SK-N-SH (cell line): ENCODE measurements around the gene KRTAP19-1. TPM values are rescaled to one million over a fixed set of nuclear protein-coding genes. Genes with fewer than 3 reads are reported as not detected.

Source experiments
- CTCF ChIA-PET: fragments of 300-600, 350-600 bp; formaldehyde crosslinking; extraction: SDS; loops from one replicate; lab custom pipeline; 2021; lab: Yijun Ruan, JAX
- POLR2A ChIA-PET: fragments of 350-600 bp; sonication (Branson Sonifier 250); formaldehyde crosslinking; extraction: SDS; loops from one replicate; lab custom pipeline; 2020; ENCODE audit warnings: antibody characterized with exemption, inconsistent platforms; lab: Yijun Ruan, JAX
- DNase-seq: peaks from one replicate; pipeline ENCODE4 v3.0.0; 2012
- H2AFZ ChIP-seq: fragments of 200-600 bp; sonication (generic); 2 replicates; pipeline ENCODE4 v1.8.1; 2016; ENCODE audit warnings: antibody characterized with exemption, mild to moderate bottlenecking, low read depth
- H3F3A ChIP-seq: fragments of 200-600 bp; sonication (generic); replicated peaks from 2 replicates; pipeline ENCODE3; 2016; ENCODE audit warnings: antibody characterized with exemption, mild to moderate bottlenecking; ENCODE audit not compliant: insufficient read depth
- H3K27ac ChIP-seq, 2 experiments: fragments of 200-500 bp in 1 of 2; fragments of 200-600 bp in 1 of 2; sonication (Bioruptor generic) in 1 of 2; sonication (generic), shearing (Covaris generic) in 1 of 2; 2 replicates each; pipeline versions ENCODE4 v1.5.1 to v1.6.1; 2014 to 2016; ENCODE audit warnings: low read depth in 2 of 2, inconsistent platforms in 1 of 2, low read length in 1 of 2, mild to moderate bottlenecking in 1 of 2, mixed read lengths in 1 of 2
- H3K27me3 ChIP-seq: fragments of 200-600 bp; sonication (generic), shearing (Covaris generic); 2 replicates; pipeline ENCODE4 v1.6.1; 2016; ENCODE audit warnings: mixed run types; ENCODE audit not compliant: insufficient read depth
- H3K36me3 ChIP-seq, 2 experiments: fragments of 200-500 bp in 1 of 2; fragments of 200-600 bp in 1 of 2; sonication (Bioruptor generic) in 1 of 2; sonication (generic) in 1 of 2; replicated peaks in 1 of 2; 2 replicates each; pipeline versions ENCODE3 to v1.5.1; 2014 to 2016; ENCODE audit warnings: low read length in 1 of 2, mild to moderate bottlenecking in 1 of 2; ENCODE audit not compliant: insufficient read depth in 2 of 2, control insufficient read depth in 1 of 2
- H3K4me1 ChIP-seq, 2 experiments: fragments of 200-500 bp in 1 of 2; fragments of 200-600 bp in 1 of 2; sonication (Bioruptor generic) in 1 of 2; sonication (generic), shearing (Covaris generic) in 1 of 2; 2 replicates each; pipeline versions ENCODE4 v1.5.1 to v1.6.1; 2014 to 2016; ENCODE audit warnings: low read depth in 1 of 2, low read length in 1 of 2, mixed run types in 1 of 2; ENCODE audit not compliant: insufficient read depth in 2 of 2, control insufficient read depth in 1 of 2
- H3K4me2 ChIP-seq: fragments of 200-600 bp; sonication (generic), shearing (Covaris generic); 2 replicates; pipeline ENCODE4 v1.6.1; 2017; ENCODE audit warnings: mixed run types
- H3K4me3 ChIP-seq, 2 experiments: fragments of 200-500 bp in 1 of 2; fragments of 200-600 bp in 1 of 2; sonication (Bioruptor generic) in 1 of 2; sonication (generic), shearing (Covaris generic) in 1 of 2; 2 replicates each; pipeline versions ENCODE4 v1.5.1 to v1.8.1; 2014 to 2016; ENCODE audit warnings: low read depth in 2 of 2, inconsistent platforms in 1 of 2, low read length in 1 of 2, mild to moderate bottlenecking in 1 of 2, mixed read lengths in 1 of 2, moderate library complexity in 1 of 2
- H3K79me2 ChIP-seq: fragments of 200-600 bp; sonication (generic); 2 replicates; pipeline ENCODE4 v1.8.1; 2017; ENCODE audit warnings: mild to moderate bottlenecking; ENCODE audit not compliant: insufficient read depth
- H3K9ac ChIP-seq: fragments of 200-600 bp; sonication (generic); 2 replicates; pipeline ENCODE4 v1.6.1; 2017; ENCODE audit warnings: mixed run types
- H3K9me2 ChIP-seq: fragments of 200-600 bp; sonication (generic); 2 replicates; pipeline ENCODE4 v1.6.1; 2017; ENCODE audit warnings: mixed run types
- H3K9me3 ChIP-seq: fragments of 200-600 bp; sonication (generic); 2 replicates; pipeline ENCODE4 v1.6.1; 2017; ENCODE audit warnings: mixed run types, mild to moderate bottlenecking, moderate library complexity
- H4K20me1 ChIP-seq: fragments of 200-600 bp; sonication (generic); 2 replicates; pipeline ENCODE4 v1.6.1; 2017; ENCODE audit warnings: mild to moderate bottlenecking, mixed run types; ENCODE audit not compliant: insufficient read depth
- ELF1 ChIP-seq: IDR thresholded peaks from 2 replicates; pipeline ENCODE4 v1.4.0; 2012
- FOXJ3 ChIP-seq: sonication (generic); formaldehyde crosslinking; IDR thresholded peaks from 2 replicates; pipeline ENCODE4 v1.5.1; 2020; ENCODE audit warnings: mild to moderate bottlenecking, missing genetic modification reagents
- GATA2 ChIP-seq: sonication (generic); formaldehyde crosslinking; IDR thresholded peaks from 2 replicates; pipeline ENCODE4 v1.5.0; 2020; ENCODE audit warnings: mild to moderate bottlenecking, missing genetic modification reagents
- JUND ChIP-seq: IDR thresholded peaks from 2 replicates; pipeline ENCODE4 v1.4.0; 2012
- MAX ChIP-seq: IDR thresholded peaks from 2 replicates; pipeline ENCODE4 v1.4.0; 2012; ENCODE audit warnings: low read depth
- NFIC ChIP-seq: IDR thresholded peaks from 2 replicates; pipeline ENCODE4 v1.4.0; 2012; ENCODE audit warnings: borderline replicate concordance
- POLR2AphosphoS5 ChIP-seq: IDR thresholded peaks from 2 replicates; pipeline ENCODE4 v1.6.1; 2012; ENCODE audit warnings: low read depth, low read length
- RCOR1 ChIP-seq: fragments of 150-350 bp; IDR thresholded peaks from 2 replicates; pipeline ENCODE4 v1.6.1; 2017; ENCODE audit warnings: antibody characterized with exemption, low read length
- RFX5 ChIP-seq: IDR thresholded peaks from 2 replicates; pipeline ENCODE4 v1.6.1; 2012; ENCODE audit warnings: mild to moderate bottlenecking, improper control_type of control experiment, low read length
- TAF1 ChIP-seq: IDR thresholded peaks from 2 replicates; pipeline ENCODE4 v1.6.1; 2012; ENCODE audit warnings: low read depth, mild to moderate bottlenecking, low read length, moderate library complexity, borderline replicate concordance
- TCF12 ChIP-seq: IDR thresholded peaks from 2 replicates; pipeline ENCODE4 v1.4.0; 2012
- USF1 ChIP-seq: IDR thresholded peaks from 2 replicates; pipeline ENCODE4 v1.4.0; 2012; ENCODE audit warnings: low read depth, borderline replicate concordance
- USF2 ChIP-seq: fragments of 150-350 bp; IDR thresholded peaks from 2 replicates; pipeline ENCODE4 v1.6.1; 2017; ENCODE audit warnings: antibody characterized with exemption, low read length, low read depth, borderline replicate concordance
- WGBS: methylation state at CpG from one replicate; pipeline ENCODE4 v1.1.6; 2017; ENCODE audit warnings: low lambda C conversion rate; 5-methylcytosine and 5-hydroxymethylcytosine counted together
- polyA plus RNA-seq, 3 experiments: library from polyadenylated mRNA; depleted of rRNA; stranded (reverse); fragments of >200 nt; gene quantifications; 2 replicates each; pipeline ENCODE4 v1.2.3, GENCODE V29; 2012

KRTAP19-1 gene
- polyA plus RNA-seq, 1 of the 3 experiments (the other 2 are of a cell fraction): not detected

- TF ChIP-seq ELF1: no peak
- no peak for TF ChIP-seq MAX
- TF ChIP-seq RCOR1: no peak
- TF ChIP-seq TCF12: no peak
Observed at GRCh38 chr21:30463713-30464112, 16.5 kb downstream of the KRTAP19-1 start (continued).

GRCh38 chr21:30448514-30448913 lies 31.7 kb downstream of the KRTAP19-1 start:
- no peak for TF ChIP-seq RFX5
- TF ChIP-seq JUND: no peak
- CTCF ChIA-PET: interaction anchor here (1.4 kb wide), 1 partner anchor 15 kb away, joined by 6 read pairs; no protein-coding TSS in a partner anchor

GRCh38 chr21:30447056-30447455 lies 33.1 kb downstream of the KRTAP19-1 start:
- Histone ChIP-seq H3K9ac (no peak overlapping the region), H3K4me3 (no peak overlapping the region), H3K27me3 (no peaks in the 10 kb centered on the region), H3K36me3 (no peaks in the 10 kb centered on the region), H3K4me1 (no peaks in the 10 kb centered on the region), H2AFZ (no peak overlapping the region), H3F3A (no peaks in the 10 kb centered on the region), H3K9me2 (no peaks in the 10 kb centered on the region), H3K4me2 (no peak overlapping the region), H3K79me2 (no peaks in the 10 kb centered on the region), H3K27ac (no peak overlapping the region), H4K20me1 (no peaks in the 10 kb centered on the region), H3K9me3 (no peaks in the 10 kb centered on the region)
- DNase-seq: no peak
- ChIA-PET POLR2A (no interaction called here), CTCF (interaction anchor here (1.4 kb wide), 1 partner anchor 13 kb away, joined by 6 read pairs; no protein-coding TSS in a partner anchor)
- under 1% methylated on average over 4 of the region's 4 CpGs for WGBS
- TF ChIP-seq NFIC: no peak
- TF ChIP-seq GATA2: no peak
- no peak for TF ChIP-seq USF2
- TF ChIP-seq TCF12: no peak
- no peak for TF ChIP-seq JUND
- no peak for TF ChIP-seq FOXJ3
- no peak for TF ChIP-seq TAF1
- TF ChIP-seq POLR2AphosphoS5: no peak
- no peak for TF ChIP-seq USF1

More at GRCh38 chr21:30448514-30448913, 31.7 kb downstream of the KRTAP19-1 start:
- Histone ChIP-seq H3F3A (no peaks in the 10 kb centered on the region), H3K4me2 (no peak overlapping the region), H3K4me1 (no peaks in the 10 kb centered on the region), H3K9me3 (no peaks in the 10 kb centered on the region), H3K27me3 (no peaks in the 10 kb centered on the region), H2AFZ (no peak overlapping the region), H3K36me3 (no peaks in the 10 kb centered on the region), H3K9me2 (no peaks in the 10 kb centered on the region), H3K27ac (no peak overlapping the region), H4K20me1 (no peaks in the 10 kb centered on the region), H3K4me3 (no peak overlapping the region), H3K79me2 (no peaks in the 10 kb centered on the region), H3K9ac (no peak overlapping the region)
- no peak for DNase-seq
- 1% methylated on average over 3 of the region's 3 CpGs for WGBS
- POLR2A ChIA-PET: no interaction called here
